ENCODE results near the gene EFCAB12. TPM values are rescaled to one million over a fixed set of nuclear protein-coding genes. Genes with fewer than 3 reads are reported as not detected.

The EFCAB12 gene
- total RNA-seq: not detected
- 0.10 TPM for polyA plus RNA-seq

- Histone ChIP-seq H3K4me3 (ENCODE audit: low read depth, low read length) (peak within 1 kb of the TSS; percentile 17), H3K27ac (ENCODE audit: low read depth) (no peak within 1 kb of the TSS), H3K4me1 (ENCODE audit: insufficient read depth) (no peaks in the 10 kb centered on the region), H3K36me3 (ENCODE audit: insufficient read depth) (peaks cover 3% of the 10 kb centered on the region)
- 1% methylated on average over 42 of the region's 42 CpGs for whole genome bisulfite sequencing
- DNase-seq (ENCODE audit: extremely low spot score): peak; percentile 86
These were observed at the start of gene EFCAB12 for GRCh38 chr3:129428376-129429079. Gene EFCAB12 (minus strand): TSS chr3:129428636. CDS start chr3:129428488, 148 bp downstream.

GRCh38 chr3:129476586-129476985, 48.1 kb upstream of the EFCAB12 start:
- H3K27ac ChIP-seq (ENCODE audit: low read depth): no peak overlapping the region
- 94% methylated on average over 6 of the region's 6 CpGs for WGBS
- H3K4me3 ChIP-seq (ENCODE audit: low read depth, low read length): no peak overlapping the region
- no peaks in the 10 kb centered on the region for H3K36me3 ChIP-seq (ENCODE audit: insufficient read depth)
- no peak for DNase-seq (ENCODE audit: extremely low spot score)
- H3K4me1 ChIP-seq (ENCODE audit: insufficient read depth): no peaks in the 10 kb centered on the region

GRCh38 chr3:129475863-129476262, 47.4 kb upstream of the EFCAB12 start:
- Histone ChIP-seq H3K27ac (ENCODE audit: low read depth) (no peak overlapping the region), H3K4me3 (ENCODE audit: low read depth, low read length) (no peak overlapping the region), H3K4me1 (ENCODE audit: insufficient read depth) (no peaks in the 10 kb centered on the region), H3K36me3 (ENCODE audit: insufficient read depth) (no peaks in the 10 kb centered on the region)
- no peak for DNase-seq (ENCODE audit: extremely low spot score)
- WGBS: 97% methylated on average over 3 of the region's 3 CpGs

- Histone ChIP-seq H3K4me1 (ENCODE audit: insufficient read depth) (no peaks in the 10 kb centered on the region), H3K27ac (ENCODE audit: low read depth) (no peak overlapping the region), H3K4me3 (ENCODE audit: low read depth, low read length) (no peak overlapping the region), H3K36me3 (ENCODE audit: insufficient read depth) (no peaks in the 10 kb centered on the region)
- DNase-seq (ENCODE audit: extremely low spot score): no peak
- WGBS: 83% methylated on average over 10 of the region's 10 CpGs
These were observed 46.8 kb upstream of the EFCAB12 start for GRCh38 chr3:129474984-129475804.

GRCh38 chr3:129473769-129474152, 45.3 kb upstream of the EFCAB12 start:
- Histone ChIP-seq H3K4me3 (ENCODE audit: low read depth, low read length) (no peak overlapping the region), H3K27ac (ENCODE audit: low read depth) (no peak overlapping the region), H3K36me3 (ENCODE audit: insufficient read depth) (no peaks in the 10 kb centered on the region), H3K4me1 (ENCODE audit: insufficient read depth) (no peaks in the 10 kb centered on the region)
- no peak for DNase-seq (ENCODE audit: extremely low spot score)
- WGBS: 78% methylated on average over 4 of the region's 4 CpGs

- H3K4me1 ChIP-seq (ENCODE audit: insufficient read depth): no peaks in the 10 kb centered on the region
- no peaks in the 10 kb centered on the region for H3K36me3 ChIP-seq (ENCODE audit: insufficient read depth)
- no peak overlapping the region for H3K4me3 ChIP-seq (ENCODE audit: low read depth, low read length)
- H3K27ac ChIP-seq (ENCODE audit: low read depth): no peak overlapping the region
- WGBS: 85% methylated on average over 4 of the region's 4 CpGs
- DNase-seq (ENCODE audit: extremely low spot score): no peak
These were observed 44.8 kb upstream of the EFCAB12 start for GRCh38 chr3:129473067-129473768.

- Histone ChIP-seq H3K27ac (ENCODE audit: low read depth) (no peak overlapping the region), H3K36me3 (ENCODE audit: insufficient read depth) (no peaks in the 10 kb centered on the region), H3K4me3 (ENCODE audit: low read depth, low read length) (no peak overlapping the region), H3K4me1 (ENCODE audit: insufficient read depth) (no peaks in the 10 kb centered on the region)
- WGBS: 95% methylated on average over 2 of the region's 2 CpGs
- DNase-seq (ENCODE audit: extremely low spot score): no peak
These were observed 42.4 kb upstream of the EFCAB12 start for GRCh38 chr3:129470861-129471260.

- no peak for DNase-seq (ENCODE audit: extremely low spot score)
- 79% methylated on average over 2 of the region's 2 CpGs for WGBS
- Histone ChIP-seq H3K36me3 (ENCODE audit: insufficient read depth) (no peaks in the 10 kb centered on the region), H3K4me1 (ENCODE audit: insufficient read depth) (no peaks in the 10 kb centered on the region), H3K4me3 (ENCODE audit: low read depth, low read length) (no peak overlapping the region), H3K27ac (ENCODE audit: low read depth) (no peak overlapping the region)
These were observed 40.6 kb upstream of the EFCAB12 start for GRCh38 chr3:129469026-129469425.

GRCh38 chr3:129467932-129468331, 39.5 kb upstream of the EFCAB12 start:
- Histone ChIP-seq H3K4me1 (ENCODE audit: insufficient read depth) (no peaks in the 10 kb centered on the region), H3K27ac (ENCODE audit: low read depth) (no peak overlapping the region), H3K4me3 (ENCODE audit: low read depth, low read length) (no peak overlapping the region), H3K36me3 (ENCODE audit: insufficient read depth) (no peaks in the 10 kb centered on the region)
- 71% methylated on average over 1 of the region's 1 CpG for WGBS
- no peak for DNase-seq (ENCODE audit: extremely low spot score)

- Histone ChIP-seq H3K36me3 (ENCODE audit: insufficient read depth) (no peaks in the 10 kb centered on the region), H3K4me3 (ENCODE audit: low read depth, low read length) (no peak overlapping the region), H3K27ac (ENCODE audit: low read depth) (no peak overlapping the region), H3K4me1 (ENCODE audit: insufficient read depth) (no peaks in the 10 kb centered on the region)
- WGBS: 82% methylated on average over 4 of the region's 4 CpGs
- DNase-seq (ENCODE audit: extremely low spot score): no peak
These were observed 35.3 kb upstream of the EFCAB12 start for GRCh38 chr3:129463716-129464115.

- WGBS: 97% methylated on average over 3 of the region's 3 CpGs
- no peaks in the 10 kb centered on the region for H3K36me3 ChIP-seq (ENCODE audit: insufficient read depth)
These were observed 34.7 kb upstream of the EFCAB12 start for GRCh38 chr3:129463094-129463493.

GRCh38 chr3:129462361-129462968, 34.0 kb upstream of the EFCAB12 start:
- DNase-seq (ENCODE audit: extremely low spot score): no peak
- no peak overlapping the region for H3K4me3 ChIP-seq (ENCODE audit: low read depth, low read length)
- no peaks in the 10 kb centered on the region for H3K4me1 ChIP-seq (ENCODE audit: insufficient read depth)
- H3K27ac ChIP-seq (ENCODE audit: low read depth): no peak overlapping the region
- WGBS: 67% methylated on average over 3 of the region's 3 CpGs
- H3K36me3 ChIP-seq (ENCODE audit: insufficient read depth): no peaks in the 10 kb centered on the region

More at GRCh38 chr3:129463094-129463493, 34.7 kb upstream of the EFCAB12 start:
- no peak overlapping the region for H3K4me3 ChIP-seq (ENCODE audit: low read depth, low read length)
- DNase-seq (ENCODE audit: extremely low spot score): no peak
- no peak overlapping the region for H3K27ac ChIP-seq (ENCODE audit: low read depth)
- H3K4me1 ChIP-seq (ENCODE audit: insufficient read depth): no peaks in the 10 kb centered on the region

- no peaks in the 10 kb centered on the region for H3K36me3 ChIP-seq (ENCODE audit: insufficient read depth)
- no peak overlapping the region for H3K27ac ChIP-seq (ENCODE audit: low read depth)
- 54% methylated on average over 6 of the region's 6 CpGs for WGBS
- no peak for DNase-seq (ENCODE audit: extremely low spot score)
- H3K4me1 ChIP-seq (ENCODE audit: insufficient read depth): no peaks in the 10 kb centered on the region
- no peak overlapping the region for H3K4me3 ChIP-seq (ENCODE audit: low read depth, low read length)
These were observed 33.2 kb upstream of the EFCAB12 start for GRCh38 chr3:129461461-129462146.

Measured in urinary bladder (tissue), 4 donors.